GM12878 (cell line): Measurements from ENCODE around the gene KDM6B. TPM values are rescaled to one million over a fixed set of nuclear protein-coding genes. Genes with fewer than 3 reads are reported as not detected.

ENCODE experiments used
- CEBPB ChIP-seq, 2 experiments: fragments of 150-350 bp in 1 of 2; IDR thresholded peaks; 2 replicates each; pipeline ENCODE4 v1.6.1; 2012 to 2014; ENCODE audit warnings: low read depth in 2 of 2, low read length in 2 of 2, borderline replicate concordance in 1 of 2, inconsistent platforms in 1 of 2
- CHD4 ChIP-seq: fragments of 200-600 bp; sonication (generic); IDR thresholded peaks from 2 replicates; pipeline ENCODE4 v1.6.1; 2016; ENCODE audit warnings: mild to moderate bottlenecking
- ELK1 ChIP-seq: IDR thresholded peaks from 2 replicates; pipeline ENCODE4 v1.6.1; 2012; ENCODE audit warnings: low read depth, low read length, improper control_type of control experiment
- ESRRA ChIP-seq: IDR thresholded peaks from 2 replicates; pipeline ENCODE4 v1.6.1; 2012; ENCODE audit warnings: mild to moderate bottlenecking, low read length, improper control_type of control experiment
- EZH2 ChIP-seq: IDR thresholded peaks from 2 replicates; pipeline ENCODE4 v1.6.1; 2012; ENCODE audit warnings: low read depth, mild to moderate bottlenecking, control low read depth, inconsistent platforms, low read length, borderline replicate concordance; ENCODE audit not compliant: control insufficient read depth
- HCFC1 ChIP-seq: fragments of 150-350 bp; IDR thresholded peaks from 2 replicates; pipeline ENCODE4 v1.6.1; 2014; ENCODE audit warnings: low read length
- MEF2B ChIP-seq: fragments of 450-650 bp; IDR thresholded peaks from 2 replicates; pipeline ENCODE4 v1.6.1; 2018; ENCODE audit warnings: mild to moderate bottlenecking, moderate library complexity; ENCODE audit not compliant: partially characterized antibody, poor library complexity, severe bottlenecking
- MYB ChIP-seq: fragments of 150-350 bp; IDR thresholded peaks from 2 replicates; pipeline ENCODE4 v1.6.1; 2014; ENCODE audit warnings: mild to moderate bottlenecking, low read depth, low read length, borderline replicate concordance
- SIN3A ChIP-seq: IDR thresholded peaks from 2 replicates; pipeline ENCODE4 v1.6.1; 2012; ENCODE audit warnings: low read depth, low read length, improper control_type of control experiment
- SREBF2 ChIP-seq: IDR thresholded peaks from 2 replicates; pipeline ENCODE4 v1.6.1; 2012; ENCODE audit warnings: mild to moderate bottlenecking, low read length
- TCF3 ChIP-seq: IDR thresholded peaks from 2 replicates; pipeline ENCODE4 v1.6.1; 2012; ENCODE audit warnings: low read depth, mild to moderate bottlenecking, low read length, borderline replicate concordance; ENCODE audit not compliant: insufficient read depth
- ZNF384 ChIP-seq: IDR thresholded peaks from 2 replicates; pipeline ENCODE4 v1.6.1; 2012; ENCODE audit warnings: low read depth, mild to moderate bottlenecking, low read length, improper control_type of control experiment, borderline replicate concordance
- ZSCAN29 ChIP-seq: fragments of 450-650 bp; IDR thresholded peaks from 2 replicates; pipeline ENCODE4 v1.6.1; 2017; ENCODE audit warnings: mild to moderate bottlenecking, moderate library complexity
- polyA plus RNA-seq, 11 experiments: library from polyadenylated mRNA; depleted of rRNA in 4 of 11; unstranded in 6 of 11; stranded (reverse) in 5 of 11; fragments of >200 nt; fragmentation: Nextera tagmentation in 4 of 11; fragmentation: Illumina TruSeq in 1 of 11; extraction: Ambion mirVana in 4 of 11; extraction: Trizol in 1 of 11; gene quantifications; 1 replicate in 1 of 11; 2 replicates in 10 of 11; pipeline versions ENCODE4 v1.2.1 to v1.2.3, GENCODE V29; 2011 to 2016; ENCODE audit warnings: inconsistent platforms in 2 of 11, missing spikeins in 2 of 11, low read depth in 1 of 11
- total RNA-seq, 4 experiments: library from RNA; depleted of rRNA in 3 of 4; stranded (reverse); fragments of >200 nt in 3 of 4; fragmentation: Illumina TruSeq in 1 of 4; extraction: Trizol in 1 of 4; gene quantifications; 2 replicates each; pipeline versions ENCODE4 v1.2.1 to v1.2.3, GENCODE V29; 2013 to 2021
- TF ChIP-seq, protein P1 (sequence below): fragments of 450-650 bp; formaldehyde crosslinking; IDR thresholded peaks from 2 replicates; pipeline ENCODE4 v1.4.0; 2020; ENCODE audit warnings: mild to moderate bottlenecking, moderate library complexity
- TF ChIP-seq, protein P2 (sequence below): fragments of 450-650 bp; IDR thresholded peaks from 2 replicates; pipeline ENCODE4 v1.6.1; 2016; ENCODE audit warnings: mild to moderate bottlenecking, moderate library complexity, borderline replicate concordance
- TF ChIP-seq, protein P3 (sequence below): IDR thresholded peaks from 2 replicates; pipeline ENCODE4 v1.6.1; 2011; ENCODE audit warnings: borderline replicate concordance, low read depth, mild to moderate bottlenecking, moderate library complexity, mixed read lengths, low read length; ENCODE audit not compliant: insufficient read depth; ENCODE audit errors: extremely low read length
- TF ChIP-seq, protein P4 (sequence below): fragments of 450-650 bp; IDR thresholded peaks from 2 replicates; pipeline ENCODE4 v1.6.1; 2016; ENCODE audit warnings: mild to moderate bottlenecking

The KDM6B gene
- total and polyA plus RNA-seq, 10 of the 15 experiments (the other 5 are each of a cell fraction or from before 2014, with no cell fraction given) = 0.05 to 33.5 (median 2.3) TPM

GRCh38 chr17:7857713-7858521, 23.9 kb downstream of the KDM6B start, which contains the start of gene CYB5D1 (continued):
- TF ChIP-seq, protein P1, sequence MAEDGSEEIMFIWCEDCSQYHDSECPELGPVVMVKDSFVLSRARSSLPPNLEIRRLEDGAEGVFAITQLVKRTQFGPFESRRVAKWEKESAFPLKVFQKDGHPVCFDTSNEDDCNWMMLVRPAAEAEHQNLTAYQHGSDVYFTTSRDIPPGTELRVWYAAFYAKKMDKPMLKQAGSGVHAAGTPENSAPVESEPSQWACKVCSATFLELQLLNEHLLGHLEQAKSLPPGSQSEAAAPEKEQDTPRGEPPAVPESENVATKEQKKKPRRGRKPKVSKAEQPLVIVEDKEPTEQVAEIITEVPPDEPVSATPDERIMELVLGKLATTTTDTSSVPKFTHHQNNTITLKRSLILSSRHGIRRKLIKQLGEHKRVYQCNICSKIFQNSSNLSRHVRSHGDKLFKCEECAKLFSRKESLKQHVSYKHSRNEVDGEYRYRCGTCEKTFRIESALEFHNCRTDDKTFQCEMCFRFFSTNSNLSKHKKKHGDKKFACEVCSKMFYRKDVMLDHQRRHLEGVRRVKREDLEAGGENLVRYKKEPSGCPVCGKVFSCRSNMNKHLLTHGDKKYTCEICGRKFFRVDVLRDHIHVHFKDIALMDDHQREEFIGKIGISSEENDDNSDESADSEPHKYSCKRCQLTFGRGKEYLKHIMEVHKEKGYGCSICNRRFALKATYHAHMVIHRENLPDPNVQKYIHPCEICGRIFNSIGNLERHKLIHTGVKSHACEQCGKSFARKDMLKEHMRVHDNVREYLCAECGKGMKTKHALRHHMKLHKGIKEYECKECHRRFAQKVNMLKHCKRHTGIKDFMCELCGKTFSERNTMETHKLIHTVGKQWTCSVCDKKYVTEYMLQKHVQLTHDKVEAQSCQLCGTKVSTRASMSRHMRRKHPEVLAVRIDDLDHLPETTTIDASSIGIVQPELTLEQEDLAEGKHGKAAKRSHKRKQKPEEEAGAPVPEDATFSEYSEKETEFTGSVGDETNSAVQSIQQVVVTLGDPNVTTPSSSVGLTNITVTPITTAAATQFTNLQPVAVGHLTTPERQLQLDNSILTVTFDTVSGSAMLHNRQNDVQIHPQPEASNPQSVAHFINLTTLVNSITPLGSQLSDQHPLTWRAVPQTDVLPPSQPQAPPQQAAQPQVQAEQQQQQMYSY (CRISPR knock-in tag) = no peak
- TF ChIP-seq CEBPB (IDR thresholded peaks at IDR 0.05; ENCODE audit: borderline replicate concordance in 1 of 2, low read depth in 2 of 2, low read length in 2 of 2) = no peak
- no peak for TF ChIP-seq SREBF2
- TF ChIP-seq ELK1 = peak; percentile 48; the same call in 1 of the 2 replicates
- TF ChIP-seq SIN3A = peak; percentile 97
- TF ChIP-seq, protein P2, sequence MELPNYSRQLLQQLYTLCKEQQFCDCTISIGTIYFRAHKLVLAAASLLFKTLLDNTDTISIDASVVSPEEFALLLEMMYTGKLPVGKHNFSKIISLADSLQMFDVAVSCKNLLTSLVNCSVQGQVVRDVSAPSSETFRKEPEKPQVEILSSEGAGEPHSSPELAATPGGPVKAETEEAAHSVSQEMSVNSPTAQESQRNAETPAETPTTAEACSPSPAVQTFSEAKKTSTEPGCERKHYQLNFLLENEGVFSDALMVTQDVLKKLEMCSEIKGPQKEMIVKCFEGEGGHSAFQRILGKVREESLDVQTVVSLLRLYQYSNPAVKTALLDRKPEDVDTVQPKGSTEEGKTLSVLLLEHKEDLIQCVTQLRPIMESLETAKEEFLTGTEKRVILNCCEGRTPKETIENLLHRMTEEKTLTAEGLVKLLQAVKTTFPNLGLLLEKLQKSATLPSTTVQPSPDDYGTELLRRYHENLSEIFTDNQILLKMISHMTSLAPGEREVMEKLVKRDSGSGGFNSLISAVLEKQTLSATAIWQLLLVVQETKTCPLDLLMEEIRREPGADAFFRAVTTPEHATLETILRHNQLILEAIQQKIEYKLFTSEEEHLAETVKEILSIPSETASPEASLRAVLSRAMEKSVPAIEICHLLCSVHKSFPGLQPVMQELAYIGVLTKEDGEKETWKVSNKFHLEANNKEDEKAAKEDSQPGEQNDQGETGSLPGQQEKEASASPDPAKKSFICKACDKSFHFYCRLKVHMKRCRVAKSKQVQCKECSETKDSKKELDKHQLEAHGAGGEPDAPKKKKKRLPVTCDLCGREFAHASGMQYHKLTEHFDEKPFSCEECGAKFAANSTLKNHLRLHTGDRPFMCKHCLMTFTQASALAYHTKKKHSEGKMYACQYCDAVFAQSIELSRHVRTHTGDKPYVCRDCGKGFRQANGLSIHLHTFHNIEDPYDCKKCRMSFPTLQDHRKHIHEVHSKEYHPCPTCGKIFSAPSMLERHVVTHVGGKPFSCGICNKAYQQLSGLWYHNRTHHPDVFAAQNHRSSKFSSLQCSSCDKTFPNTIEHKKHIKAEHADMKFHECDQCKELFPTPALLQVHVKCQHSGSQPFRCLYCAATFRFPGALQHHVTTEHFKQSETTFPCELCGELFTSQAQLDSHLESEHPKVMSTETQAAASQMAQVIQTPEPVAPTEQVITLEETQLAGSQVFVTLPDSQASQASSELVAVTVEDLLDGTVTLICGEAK = peak; percentile 57; the same call in 1 of the 2 replicates
- TF ChIP-seq ZNF384 = no peak
- TF ChIP-seq HCFC1 = peak; percentile 78
- TF ChIP-seq ZSCAN29 = no peak
- TF ChIP-seq EZH2 = no peak
- TF ChIP-seq ESRRA = no peak; the same call in 1 of the 2 replicates
- no peak for TF ChIP-seq MEF2B
- TF ChIP-seq, protein P3, sequence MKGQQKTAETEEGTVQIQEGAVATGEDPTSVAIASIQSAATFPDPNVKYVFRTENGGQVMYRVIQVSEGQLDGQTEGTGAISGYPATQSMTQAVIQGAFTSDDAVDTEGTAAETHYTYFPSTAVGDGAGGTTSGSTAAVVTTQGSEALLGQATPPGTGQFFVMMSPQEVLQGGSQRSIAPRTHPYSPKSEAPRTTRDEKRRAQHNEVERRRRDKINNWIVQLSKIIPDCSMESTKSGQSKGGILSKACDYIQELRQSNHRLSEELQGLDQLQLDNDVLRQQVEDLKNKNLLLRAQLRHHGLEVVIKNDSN = peak; percentile 48
- no peak for TF ChIP-seq CHD4
- TF ChIP-seq MYB = no peak
- TF ChIP-seq TCF3 = no peak
- TF ChIP-seq, protein P4, sequence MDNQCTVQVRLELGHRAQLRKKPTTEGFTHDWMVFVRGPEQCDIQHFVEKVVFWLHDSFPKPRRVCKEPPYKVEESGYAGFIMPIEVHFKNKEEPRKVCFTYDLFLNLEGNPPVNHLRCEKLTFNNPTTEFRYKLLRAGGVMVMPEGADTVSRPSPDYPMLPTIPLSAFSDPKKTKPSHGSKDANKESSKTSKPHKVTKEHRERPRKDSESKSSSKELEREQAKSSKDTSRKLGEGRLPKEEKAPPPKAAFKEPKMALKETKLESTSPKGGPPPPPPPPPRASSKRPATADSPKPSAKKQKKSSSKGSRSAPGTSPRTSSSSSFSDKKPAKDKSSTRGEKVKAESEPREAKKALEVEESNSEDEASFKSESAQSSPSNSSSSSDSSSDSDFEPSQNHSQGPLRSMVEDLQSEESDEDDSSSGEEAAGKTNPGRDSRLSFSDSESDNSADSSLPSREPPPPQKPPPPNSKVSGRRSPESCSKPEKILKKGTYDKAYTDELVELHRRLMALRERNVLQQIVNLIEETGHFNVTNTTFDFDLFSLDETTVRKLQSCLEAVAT = no peak
